ENCODE results near the gene AKAP1.

Gene AKAP1

DNA sequence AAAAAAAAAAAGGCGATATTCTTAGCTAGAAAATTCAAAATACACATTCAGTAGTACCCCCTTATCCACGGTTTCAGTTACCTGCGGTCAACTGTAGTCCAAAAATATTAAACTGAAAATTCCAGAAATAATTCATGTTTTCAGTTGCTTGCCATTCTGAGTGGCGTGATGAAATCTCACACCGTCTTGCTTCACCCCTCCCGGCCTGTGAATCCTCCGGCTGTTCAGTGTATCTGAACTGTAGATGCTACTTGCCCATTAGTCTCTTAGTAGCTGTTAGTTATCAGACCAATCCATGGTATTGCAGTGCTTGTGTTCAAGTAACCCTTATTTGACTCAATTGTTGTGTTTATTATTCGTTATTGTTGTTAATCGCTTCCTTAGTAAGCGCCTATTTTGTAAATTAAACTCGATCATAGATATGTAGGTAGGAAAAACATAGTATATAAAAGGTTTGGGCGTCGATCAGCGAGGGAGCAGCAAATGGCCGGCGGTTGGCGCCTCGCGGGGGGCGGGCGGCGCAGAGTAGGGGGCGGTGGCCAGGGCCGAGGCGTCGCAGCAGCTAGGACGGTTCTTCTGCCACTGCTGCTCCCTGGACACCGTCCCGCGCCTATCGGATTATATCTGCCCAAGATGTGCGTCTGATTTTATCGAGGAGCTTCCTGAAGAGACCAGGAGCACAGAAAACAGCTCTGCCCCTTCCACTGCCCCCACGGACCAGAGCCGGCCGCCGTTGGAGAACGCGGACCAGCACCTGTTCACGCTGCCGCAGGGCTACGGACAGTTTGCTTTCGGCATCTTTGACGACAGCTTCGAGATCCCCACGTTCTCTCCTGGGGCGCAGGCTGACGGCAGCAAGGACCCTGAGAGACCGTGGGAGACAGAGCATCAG is 39.8 kb upstream of the AKAP1 start:
- DNase-seq (ENCODE audit: low read depth) = no peak
- H3K4me3 ChIP-seq (ENCODE audit: low read depth, low read length) = no peak overlapping the region
- TF ChIP-seq, protein P1, sequence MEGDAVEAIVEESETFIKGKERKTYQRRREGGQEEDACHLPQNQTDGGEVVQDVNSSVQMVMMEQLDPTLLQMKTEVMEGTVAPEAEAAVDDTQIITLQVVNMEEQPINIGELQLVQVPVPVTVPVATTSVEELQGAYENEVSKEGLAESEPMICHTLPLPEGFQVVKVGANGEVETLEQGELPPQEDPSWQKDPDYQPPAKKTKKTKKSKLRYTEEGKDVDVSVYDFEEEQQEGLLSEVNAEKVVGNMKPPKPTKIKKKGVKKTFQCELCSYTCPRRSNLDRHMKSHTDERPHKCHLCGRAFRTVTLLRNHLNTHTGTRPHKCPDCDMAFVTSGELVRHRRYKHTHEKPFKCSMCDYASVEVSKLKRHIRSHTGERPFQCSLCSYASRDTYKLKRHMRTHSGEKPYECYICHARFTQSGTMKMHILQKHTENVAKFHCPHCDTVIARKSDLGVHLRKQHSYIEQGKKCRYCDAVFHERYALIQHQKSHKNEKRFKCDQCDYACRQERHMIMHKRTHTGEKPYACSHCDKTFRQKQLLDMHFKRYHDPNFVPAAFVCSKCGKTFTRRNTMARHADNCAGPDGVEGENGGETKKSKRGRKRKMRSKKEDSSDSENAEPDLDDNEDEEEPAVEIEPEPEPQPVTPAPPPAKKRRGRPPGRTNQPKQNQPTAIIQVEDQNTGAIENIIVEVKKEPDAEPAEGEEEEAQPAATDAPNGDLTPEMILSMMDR (conservative IDR thresholded peaks at IDR 0.05; ENCODE audit: low read depth, low read length) = no peak

DNA sequence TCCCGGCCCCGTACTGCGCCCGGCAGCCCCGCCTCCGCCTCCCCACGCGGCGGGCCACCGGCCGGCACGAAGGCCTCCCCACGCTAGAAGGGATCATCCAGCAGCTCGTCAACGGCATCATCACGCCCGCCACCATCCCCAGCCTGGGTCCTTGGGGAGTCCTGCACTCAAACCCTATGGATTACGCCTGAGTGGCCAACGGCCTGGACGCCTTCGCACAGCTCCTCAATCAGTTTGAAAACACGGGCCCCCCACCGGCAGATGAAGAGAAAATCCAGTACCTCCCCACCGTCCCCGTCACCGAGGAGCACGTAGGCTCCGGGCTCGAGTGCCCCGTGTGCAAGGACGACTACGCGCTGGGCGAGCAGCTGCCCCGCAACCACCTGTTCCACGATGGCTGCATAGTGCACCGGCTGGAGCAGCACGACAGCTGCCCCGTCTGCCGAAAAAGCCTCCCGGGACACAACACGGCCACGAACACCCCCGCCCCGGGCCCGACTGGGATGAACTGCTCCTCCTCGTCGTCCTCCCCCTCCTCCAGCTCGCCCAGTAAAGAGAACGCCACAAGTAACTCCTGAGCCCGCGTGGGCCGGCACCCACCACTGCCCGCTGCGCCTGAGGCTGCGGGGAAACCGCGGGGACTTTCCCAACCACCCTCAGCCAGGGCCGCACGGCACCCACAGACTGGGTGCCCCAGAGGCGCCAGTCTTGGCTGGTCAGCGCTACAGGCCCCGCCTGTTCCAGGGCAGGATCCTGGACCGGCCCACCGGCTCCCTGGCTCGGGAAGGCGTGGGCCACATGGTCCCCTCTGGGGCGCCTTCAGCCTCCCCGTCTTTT is 39.0 kb upstream of the AKAP1 start:
- DNase-seq (ENCODE audit: low read depth) = no peak
- no peak overlapping the region for H3K4me3 ChIP-seq (ENCODE audit: low read depth, low read length)
- TF ChIP-seq, protein P1 (conservative IDR thresholded peaks at IDR 0.05; ENCODE audit: low read depth, low read length) = no peak

DNA sequence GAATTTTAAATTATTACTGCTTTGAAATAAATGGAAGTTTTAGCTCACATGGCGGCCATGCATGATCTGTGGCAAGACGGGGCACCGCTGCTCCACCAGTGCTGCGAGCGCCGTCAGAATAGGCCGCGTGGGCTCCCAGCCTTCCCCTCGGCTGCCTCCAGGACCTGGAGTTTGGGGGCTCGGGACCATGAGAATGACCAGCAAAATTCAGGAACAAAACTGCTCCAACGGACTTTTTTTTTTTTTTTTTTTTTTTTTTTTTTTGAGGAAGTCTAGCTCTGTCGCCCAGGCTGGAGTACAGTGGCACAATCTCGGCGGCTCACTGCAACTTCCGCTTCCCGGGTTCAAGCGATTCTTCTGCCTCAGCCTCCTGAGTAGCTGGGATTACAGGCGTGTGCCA is 38.3 kb upstream of the AKAP1 start:
- no peak overlapping the region for H3K4me3 ChIP-seq (ENCODE audit: low read depth, low read length)
- TF ChIP-seq, protein P1 (conservative IDR thresholded peaks at IDR 0.05; ENCODE audit: low read depth, low read length) = no peak
- DNase-seq (ENCODE audit: low read depth) = no peak

DNA sequence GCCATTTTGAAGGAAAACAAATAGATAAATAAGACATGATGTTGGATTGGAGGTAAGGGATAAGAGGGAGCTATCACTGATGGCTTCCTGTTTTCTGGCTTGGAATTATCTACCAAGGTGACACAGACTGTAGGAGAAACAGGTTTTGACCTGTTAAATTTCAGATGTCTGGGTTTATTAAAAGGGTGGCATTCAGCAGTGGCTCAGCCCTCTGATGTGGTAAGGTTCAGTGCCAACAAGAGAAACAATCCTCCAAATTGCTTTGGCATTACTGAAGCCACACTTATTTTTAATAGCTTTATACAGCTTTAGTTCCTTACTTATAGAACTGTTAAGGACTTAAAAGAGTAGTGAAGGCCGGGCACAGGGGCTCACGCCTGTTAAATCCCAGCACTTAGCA is 37.0 kb upstream of the AKAP1 start:
- no peak overlapping the region for H3K4me3 ChIP-seq (ENCODE audit: low read depth, low read length)
- no peak for DNase-seq (ENCODE audit: low read depth)
- TF ChIP-seq, protein P1 (conservative IDR thresholded peaks at IDR 0.05; ENCODE audit: low read depth, low read length) = no peak

DNA sequence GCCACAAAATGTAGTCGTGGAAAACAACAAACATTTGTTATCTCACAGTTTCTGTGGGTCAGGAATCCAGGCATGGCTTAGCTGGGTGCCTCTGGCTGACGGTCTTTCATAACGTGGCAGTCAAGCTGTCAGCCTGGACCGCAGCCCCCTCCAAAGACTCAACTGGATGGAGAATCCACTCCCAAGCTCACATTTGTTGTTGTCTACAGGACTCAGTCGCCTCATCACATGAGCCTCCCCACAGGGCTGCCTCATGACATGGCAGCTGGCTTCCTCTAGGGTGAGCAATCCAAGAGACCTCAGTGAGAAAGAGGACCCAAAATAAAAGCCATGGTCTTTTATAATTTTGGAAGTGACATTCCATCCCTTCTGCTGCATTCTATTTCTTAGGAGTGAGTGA is 34.7 kb upstream of the AKAP1 start:
- H3K4me3 ChIP-seq (ENCODE audit: low read depth, low read length) = no peak overlapping the region
- no peak for DNase-seq (ENCODE audit: low read depth)
- TF ChIP-seq, protein P1 (conservative IDR thresholded peaks at IDR 0.05; ENCODE audit: low read depth, low read length) = no peak

DNA sequence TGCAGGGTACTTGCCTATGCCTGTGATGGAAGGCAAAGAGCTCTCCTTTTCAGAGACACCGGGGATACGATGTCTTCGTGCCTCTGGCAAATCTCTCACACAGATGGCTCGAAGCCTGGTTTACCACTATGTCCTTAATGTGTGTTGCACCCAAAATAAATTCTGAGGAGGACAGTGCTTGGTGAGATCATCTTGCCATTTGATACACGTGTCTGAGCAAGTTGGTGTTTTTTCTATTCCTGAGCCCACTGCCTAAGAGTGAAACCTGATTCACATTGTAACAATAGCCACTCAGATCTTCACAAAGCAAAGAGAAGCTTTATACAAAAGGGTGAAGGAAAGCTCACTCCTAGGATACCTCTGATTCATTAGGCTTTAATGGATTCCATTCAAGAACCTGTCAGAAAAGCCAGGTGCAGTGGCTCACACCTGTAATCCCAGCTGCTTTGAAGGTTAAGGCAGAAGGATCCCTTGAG is 33.1 kb upstream of the AKAP1 start:
- no peak for DNase-seq (ENCODE audit: low read depth)

More for the DNA sequence above, 33.1 kb upstream of the AKAP1 start:
- H3K4me3 ChIP-seq (ENCODE audit: low read depth, low read length) = no peak overlapping the region
- TF ChIP-seq, protein P1 (conservative IDR thresholded peaks at IDR 0.05; ENCODE audit: low read depth, low read length) = no peak

Measured in choroid plexus epithelial cell (primary cell).